RWPE1 (cell line): ENCODE results near the gene FCGR2B.
"Not testable (repeated sequence)": the region's sequence is repeated elsewhere in the genome, so short reads cannot be mapped to it uniquely, and the experiment has no call there.

Experiments
- CTCF ChIA-PET: fragments of 350-600 bp; sonication (Branson Sonifier 250); formaldehyde crosslinking; extraction: SDS; loops from one replicate; lab custom pipeline; 2021; lab: Yijun Ruan, JAX
- POLR2A ChIA-PET: fragments of 400-600 bp; formaldehyde crosslinking; extraction: SDS; loops from one replicate; lab custom pipeline; 2020; ENCODE audit warnings: antibody characterized with exemption; ENCODE audit not compliant: low non-redundant PET; lab: Yijun Ruan, JAX
- DNase-seq: peaks from one replicate; pipeline ENCODE4 v3.0.0; 2012; ENCODE audit warnings: low spot score
- H3K27ac ChIP-seq: fragments of 450-650 bp; 2 replicates; pipeline ENCODE4 v1.5.1; 2017
- CTCF ChIP-seq: fragments of 450-650 bp; conservative IDR thresholded peaks from 2 replicates; pipeline ENCODE4 v1.5.1; 2017; ENCODE audit warnings: low read depth, mild to moderate bottlenecking

The FCGR2B gene

GRCh38 chr1:161662684-161663339, at the start of gene FCGR2B:
FCGR2B (plus strand) TSS chr1:161663143; CDS start chr1:161663242, 99 bp downstream.
- CTCF ChIA-PET, H3K27ac ChIP-seq, POLR2A ChIA-PET, DNase-seq: not testable (repeated sequence)

- DNase-seq, POLR2A ChIA-PET, CTCF ChIA-PET, H3K27ac ChIP-seq: not testable (repeated sequence)
Measured at GRCh38 chr1:161616417-161616816, 46.5 kb upstream of the FCGR2B start.

GRCh38 chr1:161618517-161618916, 44.4 kb upstream of the FCGR2B start:
- CTCF ChIA-PET, POLR2A ChIA-PET, H3K27ac ChIP-seq, DNase-seq: not testable (repeated sequence)

- DNase-seq, POLR2A ChIA-PET, H3K27ac ChIP-seq, CTCF ChIA-PET: not testable (repeated sequence)
Measured at GRCh38 chr1:161620399-161620798, 42.5 kb upstream of the FCGR2B start.

GRCh38 chr1:161621181-161622000, 41.6 kb upstream of the FCGR2B start:
- CTCF ChIA-PET, POLR2A ChIA-PET: not testable (repeated sequence)
- H3K27ac ChIP-seq: peak overlapping the region; percentile 79
- peak; percentile 50 for DNase-seq

- DNase-seq, CTCF ChIA-PET, POLR2A ChIA-PET: not testable (repeated sequence)
- peak overlapping the region; percentile 79 for H3K27ac ChIP-seq
Measured at GRCh38 chr1:161622054-161622453, 40.9 kb upstream of the FCGR2B start.

GRCh38 chr1:161623401-161624051, 39.4 kb upstream of the FCGR2B start:
- CTCF ChIA-PET, DNase-seq, H3K27ac ChIP-seq, POLR2A ChIA-PET: not testable (repeated sequence)

GRCh38 chr1:161624605-161625004, 38.3 kb upstream of the FCGR2B start:
- H3K27ac ChIP-seq, DNase-seq, CTCF ChIA-PET, POLR2A ChIA-PET: not testable (repeated sequence)

- DNase-seq, H3K27ac ChIP-seq, CTCF ChIA-PET, POLR2A ChIA-PET: not testable (repeated sequence)
Measured at GRCh38 chr1:161626445-161627146, 36.3 kb upstream of the FCGR2B start.

- H3K27ac ChIP-seq, CTCF ChIA-PET, POLR2A ChIA-PET, DNase-seq: not testable (repeated sequence)
Measured at GRCh38 chr1:161630128-161630742, 32.7 kb upstream of the FCGR2B start.

- TF ChIP-seq CTCF: no peak
- no peak for DNase-seq
- no peak within 1 kb of the TSS for H3K27ac ChIP-seq
- CTCF ChIA-PET: no interaction called here
- POLR2A ChIA-PET: no interaction called here
Measured at GRCh38 chr1:161631076-161631475, 31.9 kb upstream of the FCGR2B start, which contains the start of gene FCGR3B. FCGR3B (minus strand) TSS chr1:161631176; CDS start chr1:161631094, 82 bp downstream.

GRCh38 chr1:161634993-161635392, 27.9 kb upstream of the FCGR2B start:
- POLR2A ChIA-PET, DNase-seq, CTCF ChIA-PET, H3K27ac ChIP-seq: not testable (repeated sequence)

GRCh38 chr1:161636189-161636782, 26.7 kb upstream of the FCGR2B start:
- DNase-seq: not testable (repeated sequence)

GRCh38 chr1:161636976-161637375, 26.0 kb upstream of the FCGR2B start:
- CTCF ChIA-PET: not testable (repeated sequence)

More at GRCh38 chr1:161636189-161636782, 26.7 kb upstream of the FCGR2B start:
- H3K27ac ChIP-seq, POLR2A ChIA-PET, CTCF ChIA-PET: not testable (repeated sequence)

More at GRCh38 chr1:161636976-161637375, 26.0 kb upstream of the FCGR2B start:
- H3K27ac ChIP-seq, POLR2A ChIA-PET, DNase-seq: not testable (repeated sequence)
